HG03442 (cell line): ENCODE data around the gene SPACA7.

Experiments
- ATAC-seq: cut with Tn5 transposase; IDR thresholded peaks from one replicate; pipeline ENCODE4 v1.9.1; 2021; ENCODE audit warnings: mild to moderate bottlenecking, moderate library complexity; ENCODE audit not compliant: unreplicated experiment

Gene SPACA7, protein sequence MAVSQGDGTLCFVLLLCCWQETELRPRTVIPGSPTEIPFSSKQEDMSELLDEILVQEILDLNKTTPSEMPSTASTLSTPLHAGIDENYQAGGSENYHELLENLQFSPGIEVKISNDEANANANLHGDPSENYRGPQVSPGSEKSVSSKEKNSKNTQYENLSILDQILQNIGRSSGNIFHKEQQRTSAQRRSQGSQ

DNA sequence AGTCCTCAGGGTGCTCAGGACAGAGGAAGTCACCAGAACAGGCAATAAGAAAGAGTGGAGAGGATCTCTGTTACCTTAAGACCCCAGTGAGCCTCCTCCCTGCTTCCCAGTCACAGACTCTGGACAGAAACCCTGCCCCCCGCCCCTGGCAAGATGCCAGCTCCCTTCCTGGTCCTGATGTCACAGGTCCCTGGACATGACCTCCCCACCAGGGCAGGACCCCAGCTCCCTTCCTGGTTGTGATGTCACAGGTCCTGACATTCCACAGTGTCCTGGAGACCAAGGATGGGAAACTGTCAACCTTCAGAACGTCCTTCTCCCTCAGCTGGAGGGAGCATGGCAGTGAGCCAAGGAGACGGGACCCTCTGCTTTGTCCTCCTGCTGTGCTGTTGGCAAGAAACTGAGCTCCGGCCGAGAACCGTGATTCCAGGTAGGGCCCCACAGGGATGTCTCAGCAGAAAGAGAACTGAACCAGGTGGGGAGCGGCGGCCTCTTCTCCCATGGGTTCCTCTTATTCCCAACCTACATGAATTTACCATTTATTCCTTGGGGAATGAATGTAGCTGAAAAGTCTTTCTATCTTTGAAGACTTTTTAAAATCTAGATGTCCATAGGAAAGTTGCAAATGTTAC is at the start of gene SPACA7:
TSS of gene SPACA7 (plus strand) at position 306 of the 632 bp plus-strand sequence. CDS start at position 337, 31 bp downstream.
- no peak for ATAC-seq

GRCh38 chr13:112326821-112327370 is 49.3 kb upstream of the SPACA7 start:
- ATAC-seq = no peak

GRCh38 chr13:112328936-112329335 is 47.2 kb upstream of the SPACA7 start:
- no peak for ATAC-seq

GRCh38 chr13:112329376-112329775 is 46.8 kb upstream of the SPACA7 start:
- no peak for ATAC-seq

- no peak for ATAC-seq
These were observed 46.1 kb upstream of the SPACA7 start for GRCh38 chr13:112330066-112330465.

GRCh38 chr13:112330479-112331381 is 45.4 kb upstream of the SPACA7 start:
- ATAC-seq = no peak

DNA sequence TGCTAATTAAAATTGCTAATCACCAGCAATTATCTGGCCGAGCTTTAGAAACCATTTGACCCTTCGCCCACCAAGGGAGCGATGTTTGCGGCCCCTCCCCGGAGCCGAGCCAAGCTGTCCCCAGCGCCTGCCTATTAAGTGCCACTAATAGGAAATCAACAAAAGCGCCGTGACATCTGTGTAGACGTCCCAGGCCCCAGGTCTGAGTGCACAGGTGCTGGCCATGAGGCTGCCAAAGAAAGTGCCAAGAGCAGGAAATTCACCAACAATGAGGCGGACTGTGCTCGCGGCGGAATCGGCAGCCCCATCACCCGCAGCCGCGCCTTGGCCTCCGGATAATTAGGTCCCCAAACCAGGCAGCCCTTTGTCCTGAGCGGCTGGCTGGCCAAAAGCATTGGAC is 44.5 kb upstream of the SPACA7 start:
- no peak for ATAC-seq

DNA sequence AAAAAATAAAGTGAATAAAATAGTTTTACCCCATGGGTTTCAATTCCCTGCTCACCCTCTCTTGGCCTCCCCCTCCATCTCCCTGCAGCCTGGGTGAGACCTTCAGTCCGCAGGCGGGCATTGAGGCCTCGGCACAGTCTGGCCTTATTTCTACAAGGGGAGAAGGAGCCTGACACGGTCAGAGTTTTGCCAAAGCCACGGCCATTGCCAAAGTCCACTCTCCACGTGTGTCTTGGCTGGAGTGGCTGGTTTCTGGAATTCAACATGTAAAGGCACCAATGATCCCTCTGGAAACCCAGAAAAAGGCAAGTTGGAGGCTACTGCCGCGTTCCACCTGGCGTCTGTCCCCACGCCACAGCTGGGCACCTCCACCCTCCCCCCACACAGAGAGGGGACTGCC is 43.4 kb upstream of the SPACA7 start:
- no peak for ATAC-seq

- ATAC-seq = no peak
These were observed 42.2 kb upstream of the SPACA7 start for GRCh38 chr13:112333756-112334543.

GRCh38 chr13:112335135-112335534 is 41.0 kb upstream of the SPACA7 start:
- ATAC-seq = no peak

DNA sequence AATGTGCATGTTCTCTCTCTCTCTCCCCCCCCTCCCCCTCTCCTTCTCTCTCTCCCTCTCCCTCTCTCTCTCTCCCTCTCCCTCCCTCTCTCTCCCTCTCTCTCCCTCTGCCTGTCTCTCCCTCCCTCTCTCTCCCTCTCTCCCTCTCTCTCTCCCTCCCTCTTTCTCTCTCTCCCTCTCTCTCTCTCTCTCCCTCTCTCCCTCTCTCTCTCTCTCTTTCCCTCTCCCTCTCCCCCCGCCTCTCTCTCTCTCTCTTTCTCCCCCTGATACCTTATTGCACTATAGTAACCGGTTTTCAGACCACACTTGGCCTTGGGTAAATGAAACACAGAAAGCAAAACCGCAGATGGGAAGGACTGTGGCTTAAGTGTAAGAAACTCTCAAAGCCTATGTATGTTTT is 34.7 kb upstream of the SPACA7 start:
- no peak for ATAC-seq

- ATAC-seq = no peak
These were observed 34.0 kb upstream of the SPACA7 start for GRCh38 chr13:112341976-112342735.

DNA sequence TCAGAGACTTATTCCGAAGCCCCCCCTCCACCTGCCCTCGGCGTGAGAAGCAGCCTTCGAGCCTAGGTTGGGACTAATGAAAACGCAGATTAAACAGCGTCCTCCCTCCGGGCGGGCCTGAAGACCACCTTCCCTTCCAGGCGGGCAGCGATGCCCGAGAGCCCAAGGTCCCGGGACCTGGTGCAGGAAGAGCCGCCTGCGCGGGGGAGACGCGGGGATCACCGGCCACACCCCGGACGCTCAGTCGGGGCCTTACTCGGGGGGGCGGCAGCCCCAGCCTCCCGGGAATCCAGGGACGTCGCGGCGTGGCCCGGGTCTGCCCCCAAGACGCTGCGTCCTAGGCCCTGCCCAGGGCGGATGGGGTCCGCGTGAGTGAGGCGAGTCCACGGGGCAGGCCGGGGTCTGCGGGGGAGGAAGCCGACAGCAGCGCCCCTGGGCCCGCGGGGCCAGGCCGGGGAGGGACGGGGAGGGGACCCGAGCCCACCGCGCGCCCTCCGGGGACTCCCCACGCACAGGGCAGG is 33.3 kb upstream of the SPACA7 start:
- ATAC-seq = no peak

GRCh38 chr13:112343591-112343990 is 32.6 kb upstream of the SPACA7 start:
- no peak for ATAC-seq

DNA sequence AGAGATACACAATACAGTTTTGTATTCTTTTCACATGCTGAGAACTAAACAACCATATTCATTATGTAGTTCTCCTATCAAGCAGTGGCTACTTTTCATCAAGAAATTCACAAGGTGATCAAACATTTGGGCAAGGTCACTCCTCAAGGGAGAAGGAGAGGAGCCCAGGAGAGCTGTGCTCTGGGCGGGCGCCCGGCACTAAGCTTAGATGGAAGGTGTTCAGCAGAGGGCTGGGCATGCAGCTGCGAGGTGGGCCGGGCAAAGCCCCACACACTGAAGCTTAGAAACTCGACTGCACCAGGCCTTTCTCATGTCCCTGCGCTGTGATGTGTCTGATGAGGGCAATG is 30.4 kb upstream of the SPACA7 start:
- no peak for ATAC-seq

DNA sequence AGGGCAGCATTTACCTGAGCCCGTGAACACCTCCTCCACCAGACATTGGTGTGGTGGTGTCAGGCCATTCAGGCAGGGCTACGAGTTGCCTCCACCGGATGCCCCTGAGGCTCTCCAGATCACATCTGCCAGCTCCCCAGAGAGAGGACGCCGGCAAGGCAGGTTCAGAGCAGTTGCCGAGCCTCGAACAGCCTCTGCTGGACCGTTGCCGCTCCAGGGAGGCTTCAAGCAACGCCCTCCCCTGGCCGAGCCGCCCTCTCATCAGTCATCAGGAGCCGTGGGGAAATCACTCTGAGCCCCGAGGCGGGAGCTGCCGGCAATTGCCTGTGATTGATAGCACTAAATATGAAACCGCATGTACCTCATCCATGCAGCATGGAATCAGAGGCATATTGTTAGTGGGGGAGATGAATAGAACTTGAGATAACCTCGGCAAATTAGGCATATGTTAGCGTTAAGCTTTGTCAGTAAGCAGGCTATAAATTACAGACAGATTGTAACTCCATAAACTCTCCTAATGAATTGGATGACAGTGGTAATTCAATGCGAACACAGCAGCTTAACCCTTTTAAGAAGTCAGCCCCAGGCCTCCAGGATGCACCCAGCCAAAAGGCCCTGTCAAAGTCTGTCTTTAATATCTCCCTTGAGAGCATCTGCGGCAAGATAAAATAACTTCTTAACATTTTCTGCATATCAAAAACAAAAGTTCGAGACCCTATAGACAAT is 29.8 kb upstream of the SPACA7 start:
- no peak for ATAC-seq

GRCh38 chr13:112346899-112347229 is 29.3 kb upstream of the SPACA7 start:
- no peak for ATAC-seq

DNA sequence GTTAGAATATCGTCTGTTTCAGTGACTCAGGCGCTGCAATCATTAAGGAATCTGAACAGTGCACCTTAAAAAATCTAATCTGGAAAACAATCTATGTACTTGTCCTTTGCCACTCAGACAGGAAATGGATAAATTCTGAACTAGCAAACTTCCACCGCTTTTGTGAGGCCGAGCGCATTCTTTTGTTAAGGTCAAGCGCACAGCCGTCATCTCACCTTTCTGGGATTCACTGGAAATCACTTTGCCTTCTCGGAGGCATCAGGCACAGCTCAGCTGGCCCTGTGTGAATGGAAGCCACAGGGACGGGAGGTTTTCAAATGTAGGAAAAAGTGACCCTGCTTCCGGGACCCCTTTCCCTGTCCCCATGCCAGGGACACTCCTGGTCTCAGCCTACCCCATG is 28.2 kb upstream of the SPACA7 start:
- no peak for ATAC-seq

DNA sequence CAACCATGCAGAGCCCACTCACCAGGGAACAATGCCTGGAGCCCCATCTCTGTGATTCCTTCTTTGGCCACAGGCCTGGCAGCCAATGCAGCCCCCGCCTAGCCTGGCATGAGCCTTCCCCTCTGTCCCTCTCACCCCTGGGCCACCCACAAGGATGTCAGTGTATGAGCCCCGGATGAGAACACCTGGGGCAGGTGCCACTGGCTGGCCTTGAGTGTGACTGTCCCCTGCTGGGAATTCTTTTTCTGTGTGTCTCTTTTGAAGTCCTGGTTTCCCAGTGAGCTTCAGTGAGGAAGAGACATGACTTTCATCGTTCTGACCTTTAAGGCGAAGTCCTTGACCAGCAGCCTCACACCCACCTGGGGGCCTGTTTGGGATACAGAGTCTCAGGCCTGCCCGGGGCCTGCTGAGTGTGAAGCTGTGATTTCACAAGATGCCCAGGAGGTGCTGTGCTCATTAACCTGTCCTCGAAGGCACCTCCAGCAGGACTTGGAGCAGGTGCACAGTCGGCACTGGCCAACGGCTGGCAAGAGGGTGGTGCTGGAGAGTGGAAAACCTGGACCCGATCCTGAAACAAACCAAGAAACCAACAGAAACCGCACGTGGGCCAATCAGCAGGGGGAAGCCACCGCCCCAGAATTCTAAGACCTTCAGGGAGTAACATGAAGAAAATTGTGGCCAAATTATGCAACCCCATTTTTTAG is 27.4 kb upstream of the SPACA7 start:
- ATAC-seq = no peak
